Left forelimb (tissue), 1 donor: ENCODE results near the gene CBY3.
"Not testable (repeated sequence)": the region's sequence is repeated elsewhere in the genome, so short reads cannot be mapped to it uniquely, and the experiment has no call there.

Source experiments
- DNase-seq: peaks from one replicate; pipeline ENCODE4 v3.0.0-alpha.2; 2018; ENCODE audit warnings: low spot score

CBY3 gene

GRCh38 chr5:179680780-179681401 is at the start of gene CBY3:
Gene CBY3 (minus strand): TSS chr5:179681034. CDS start chr5:179680918, 116 bp downstream.
- no peak for DNase-seq

- no peak for DNase-seq
These were observed 49.5 kb upstream of the CBY3 start for GRCh38 chr5:179730356-179730755.

GRCh38 chr5:179729727-179730126 is 48.9 kb upstream of the CBY3 start:
- DNase-seq: no peak

- DNase-seq: no peak
These were observed 48.5 kb upstream of the CBY3 start for GRCh38 chr5:179729303-179729702.

- DNase-seq: no peak
These were observed 46.3 kb upstream of the CBY3 start for GRCh38 chr5:179727106-179727505.

GRCh38 chr5:179724163-179724562 is 43.3 kb upstream of the CBY3 start:
- no peak for DNase-seq

GRCh38 chr5:179720222-179720621 is 39.4 kb upstream of the CBY3 start:
- no peak for DNase-seq

- no peak for DNase-seq
These were observed 35.5 kb upstream of the CBY3 start for GRCh38 chr5:179716286-179716685.

- DNase-seq: no peak
These were observed 19.6 kb upstream of the CBY3 start for GRCh38 chr5:179700401-179700918.

GRCh38 chr5:179699616-179700237 is 18.9 kb upstream of the CBY3 start:
- no peak for DNase-seq

GRCh38 chr5:179698935-179699615 is 18.2 kb upstream of the CBY3 start, which contains the start of gene CANX:
Gene CANX (plus strand): TSS chr5:179698967. CDS start chr5:179705682, 6,715 bp downstream.
- no peak for DNase-seq

- peak; percentile 100 for DNase-seq
These were observed 17.4 kb upstream of the CBY3 start for GRCh38 chr5:179697993-179698934.

- not testable (repeated sequence) for DNase-seq
These were observed 16.7 kb upstream of the CBY3 start for GRCh38 chr5:179697543-179697942.

- DNase-seq: no peak
These were observed 16.3 kb upstream of the CBY3 start for GRCh38 chr5:179697108-179697507.

- DNase-seq: no peak
These were observed 15.8 kb upstream of the CBY3 start for GRCh38 chr5:179696603-179697002.

- no peak for DNase-seq
These were observed 13.7 kb upstream of the CBY3 start for GRCh38 chr5:179694561-179694960.

- not testable (repeated sequence) for DNase-seq
These were observed 8.4 kb upstream of the CBY3 start for GRCh38 chr5:179689212-179689611.

- no peak for DNase-seq
These were observed 637 bp downstream of the CBY3 start for GRCh38 chr5:179680014-179680779.

- DNase-seq: peak; percentile 82
These were observed 1.7 kb downstream of the CBY3 start for GRCh38 chr5:179679014-179679674.

GRCh38 chr5:179678223-179679013 is 2.4 kb downstream of the CBY3 start:
- peak; percentile 95 for DNase-seq
